H1 (cell line): ENCODE data around the gene RSF1.

ENCODE experiments used
- ASH2L ChIP-seq: fragments of 200-600, 300-600 bp; sonication (generic); IDR thresholded peaks from one replicate; pipeline ENCODE4 v1.7.1; 2017; ENCODE audit warnings: low read length
- CREB1 ChIP-seq: IDR thresholded peaks from 2 replicates; pipeline ENCODE4 v1.6.1; 2012; ENCODE audit warnings: inconsistent platforms
- PHF8 ChIP-seq: fragments of 200-600 bp; sonication (generic); conservative IDR thresholded peaks from 2 replicates; pipeline ENCODE4 v1.7.1; 2012; ENCODE audit warnings: low read depth, mild to moderate bottlenecking, inconsistent platforms, low read length, moderate library complexity
- POLR2A ChIP-seq, 2 experiments: IDR thresholded peaks; 1 replicate in 1 of 2; 2 replicates in 1 of 2; pipeline ENCODE4 v1.6.1; 2011; ENCODE audit warnings: low read depth in 2 of 2, low read length in 2 of 2, mild to moderate bottlenecking in 2 of 2; ENCODE audit errors: control extremely low read depth in 1 of 2
- POLR2AphosphoS5 ChIP-seq: IDR thresholded peaks from 2 replicates; pipeline ENCODE4 v1.6.1; 2011; ENCODE audit warnings: low read depth, low read length
- RAD21 ChIP-seq, 2 experiments: IDR thresholded peaks in 1 of 2; conservative IDR thresholded peaks in 1 of 2; 2 replicates each; pipeline ENCODE4 v1.6.1; 2011; ENCODE audit warnings: low read depth in 2 of 2, low read length in 2 of 2, improper control_type of control experiment in 1 of 2, inconsistent platforms in 1 of 2, mild to moderate bottlenecking in 1 of 2, moderate library complexity in 1 of 2
- SP4 ChIP-seq: IDR thresholded peaks from 2 replicates; pipeline ENCODE4 v1.6.1; 2012; ENCODE audit warnings: low read length, inconsistent platforms
- TAF1 ChIP-seq: IDR thresholded peaks from 2 replicates; pipeline ENCODE4 v1.6.1; 2011; ENCODE audit warnings: mild to moderate bottlenecking, low read depth, low read length
- TEAD4 ChIP-seq: IDR thresholded peaks from 2 replicates; pipeline ENCODE4 v1.6.1; 2012; ENCODE audit warnings: low read depth, low read length, inconsistent platforms, mixed read lengths
- TF ChIP-seq, protein P1 (sequence below), 3 experiments: IDR thresholded peaks; 1 replicate in 2 of 3; 2 replicates in 1 of 3; pipeline versions ENCODE4 v1.5.1 to v1.6.1; 2011; ENCODE audit warnings: low read length in 3 of 3, mild to moderate bottlenecking in 3 of 3, inconsistent platforms in 2 of 3, low read depth in 1 of 3, moderate library complexity in 1 of 3; ENCODE audit not compliant: insufficient read depth in 1 of 3; ENCODE audit errors: control extremely low read depth in 1 of 3

DNA sequence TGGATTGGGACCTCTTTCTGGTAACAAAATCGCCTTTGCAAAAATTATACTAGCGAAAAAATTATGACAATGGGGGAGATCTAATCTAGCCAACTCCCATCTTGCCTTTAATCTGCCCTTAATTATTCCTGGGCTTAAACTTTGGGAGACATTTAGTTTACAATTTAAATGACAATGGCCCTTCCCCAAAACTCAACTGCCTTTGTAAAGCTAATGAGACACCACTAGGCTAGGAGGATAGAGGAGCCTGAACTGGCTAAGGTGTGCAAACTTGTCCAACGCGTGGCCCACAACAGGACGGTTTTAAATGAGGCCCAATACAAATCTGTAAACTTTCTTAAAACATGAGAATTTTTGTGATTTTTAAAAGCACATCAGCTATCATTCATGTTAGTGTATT, 67.3 kb downstream of the RSF1 start:
- TF ChIP-seq, protein P1, sequence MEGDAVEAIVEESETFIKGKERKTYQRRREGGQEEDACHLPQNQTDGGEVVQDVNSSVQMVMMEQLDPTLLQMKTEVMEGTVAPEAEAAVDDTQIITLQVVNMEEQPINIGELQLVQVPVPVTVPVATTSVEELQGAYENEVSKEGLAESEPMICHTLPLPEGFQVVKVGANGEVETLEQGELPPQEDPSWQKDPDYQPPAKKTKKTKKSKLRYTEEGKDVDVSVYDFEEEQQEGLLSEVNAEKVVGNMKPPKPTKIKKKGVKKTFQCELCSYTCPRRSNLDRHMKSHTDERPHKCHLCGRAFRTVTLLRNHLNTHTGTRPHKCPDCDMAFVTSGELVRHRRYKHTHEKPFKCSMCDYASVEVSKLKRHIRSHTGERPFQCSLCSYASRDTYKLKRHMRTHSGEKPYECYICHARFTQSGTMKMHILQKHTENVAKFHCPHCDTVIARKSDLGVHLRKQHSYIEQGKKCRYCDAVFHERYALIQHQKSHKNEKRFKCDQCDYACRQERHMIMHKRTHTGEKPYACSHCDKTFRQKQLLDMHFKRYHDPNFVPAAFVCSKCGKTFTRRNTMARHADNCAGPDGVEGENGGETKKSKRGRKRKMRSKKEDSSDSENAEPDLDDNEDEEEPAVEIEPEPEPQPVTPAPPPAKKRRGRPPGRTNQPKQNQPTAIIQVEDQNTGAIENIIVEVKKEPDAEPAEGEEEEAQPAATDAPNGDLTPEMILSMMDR (IDR thresholded peaks at IDR 0.05; ENCODE audit: control extremely low read depth in 1 of 3, insufficient read depth in 1 of 3, low read depth in 1 of 3, low read length in 3 of 3) = no peak
- TF ChIP-seq TEAD4 = no peak
- TF ChIP-seq SP4 = no peak
- TF ChIP-seq ASH2L = no peak
- no peak for TF ChIP-seq TAF1
- TF ChIP-seq POLR2A (IDR thresholded peaks at IDR 0.05; ENCODE audit: control extremely low read depth in 1 of 2, low read depth in 2 of 2, low read length in 2 of 2) = no peak
- TF ChIP-seq CREB1 = no peak
- TF ChIP-seq PHF8 = no peak
- no peak for TF ChIP-seq POLR2AphosphoS5
- TF ChIP-seq RAD21 (IDR thresholded peaks at IDR 0.05 in 1 of 2, conservative IDR thresholded peaks at IDR 0.05 in 1 of 2; ENCODE audit: low read depth in 2 of 2, low read length in 2 of 2) = no peak
